Superior temporal gyrus (tissue), 1 donor: ENCODE measurements around the gene PEX5.
"Not testable (repeated sequence)": the region's sequence is repeated elsewhere in the genome, so short reads cannot be mapped to it uniquely, and the experiment has no call there.

ENCODE experiments used
- DNase-seq: peaks from one replicate; pipeline ENCODE4 v3.0.0-alpha.2; 2016; ENCODE audit errors: extremely low spot score

The PEX5 gene

DNA sequence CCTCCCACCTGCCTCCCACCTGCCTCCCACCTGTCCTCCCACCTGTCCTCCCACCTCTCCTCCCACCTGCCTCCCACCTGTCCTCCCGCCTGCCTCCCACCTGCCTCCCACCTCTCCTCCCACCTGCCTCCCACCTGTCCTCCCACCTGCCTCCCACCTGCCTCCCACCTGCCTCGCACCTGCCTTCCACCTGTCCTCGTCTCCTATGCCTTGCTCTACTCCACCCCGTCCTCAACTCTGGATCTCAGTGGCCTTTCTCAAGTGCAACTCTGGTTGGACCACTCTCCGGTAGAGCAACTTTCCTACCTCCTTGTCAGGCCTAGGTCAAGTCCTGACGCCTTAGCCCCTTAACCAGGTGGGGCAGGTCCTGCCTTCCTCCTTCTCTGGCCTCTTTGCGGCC lies 29.3 kb upstream of the PEX5 start:
- DNase-seq, result no peak

DNA sequence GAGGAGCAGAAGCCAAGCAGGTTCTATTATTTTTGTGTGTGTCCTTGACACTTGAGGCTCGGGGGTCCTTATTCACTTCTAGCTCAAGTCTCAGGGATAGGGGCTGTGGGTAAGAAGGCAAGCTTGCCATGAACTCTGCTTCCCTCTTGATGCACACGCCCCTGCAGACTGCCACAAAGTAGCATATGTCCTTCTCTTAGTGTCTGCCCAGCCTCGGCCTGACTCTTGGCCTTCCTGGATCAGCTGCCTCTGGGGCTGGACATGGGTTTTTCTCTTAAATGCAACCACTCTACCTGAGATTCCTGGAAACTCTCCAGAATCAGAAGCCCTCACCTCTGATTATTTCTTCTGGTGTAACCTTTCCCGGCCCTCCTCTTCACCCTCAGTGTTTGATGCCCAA lies 28.2 kb upstream of the PEX5 start:
- DNase-seq, result no peak

DNA sequence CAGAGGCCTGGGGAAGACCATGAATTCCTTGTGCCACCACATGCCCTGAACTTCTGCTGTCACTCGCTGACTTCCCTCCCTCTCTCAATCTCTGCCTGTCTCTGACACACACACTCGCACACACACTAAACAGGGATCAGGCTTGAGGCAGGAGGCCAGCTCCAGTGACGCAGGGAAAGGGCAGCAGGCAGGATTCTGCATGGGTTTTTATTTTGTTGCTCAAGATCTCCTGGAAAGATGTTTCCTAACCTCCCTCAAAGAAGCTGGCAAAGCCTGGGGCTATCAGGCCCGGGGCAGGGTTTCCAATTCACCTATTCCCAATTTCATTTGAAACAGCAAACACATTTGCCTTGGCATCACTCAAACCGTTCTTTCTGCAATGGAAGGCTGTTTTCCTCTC lies 27.7 kb upstream of the PEX5 start:
- no peak for DNase-seq

DNA sequence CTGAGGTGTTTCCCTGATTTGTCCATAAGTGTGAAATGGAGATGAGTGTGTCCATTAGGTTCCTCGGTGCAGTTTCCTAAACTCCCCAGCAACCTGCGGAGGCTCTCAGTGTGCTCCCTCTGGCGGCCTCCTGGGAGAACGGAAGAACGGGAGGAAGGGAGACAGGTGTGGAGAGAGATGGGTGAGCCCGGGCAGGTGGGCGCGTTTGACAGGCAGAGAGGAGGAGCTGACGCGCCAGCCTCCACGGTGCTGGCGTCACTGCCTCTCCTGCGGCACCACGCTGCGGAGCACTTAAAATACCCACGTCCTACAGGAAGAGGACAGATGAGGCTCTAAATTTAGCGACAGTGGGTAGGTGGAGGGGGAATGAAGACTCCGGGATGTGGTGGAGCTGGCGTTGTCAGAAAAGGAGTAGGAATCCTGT lies 26.8 kb upstream of the PEX5 start:
- DNase-seq, result peak; percentile 40

DNA sequence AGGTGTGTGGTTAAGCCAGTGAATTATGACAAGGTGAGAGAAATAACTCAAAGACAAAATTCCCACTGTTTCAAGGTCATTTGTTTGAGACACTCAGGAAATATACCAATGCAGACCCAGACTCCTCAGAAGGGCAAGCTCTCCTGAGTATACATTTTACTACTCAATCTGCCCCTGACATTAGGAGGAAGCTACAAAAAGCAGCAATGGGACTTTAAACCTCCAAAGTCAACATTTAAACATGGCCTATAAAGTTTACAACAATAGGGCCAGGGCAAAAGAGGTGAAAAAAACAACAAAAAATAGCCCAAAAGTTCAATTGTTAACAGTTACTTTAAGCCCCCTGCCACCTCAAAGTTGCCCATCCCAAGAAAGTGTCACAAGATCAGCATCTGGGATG lies 19.5 kb upstream of the PEX5 start:
- DNase-seq, result no peak

DNA sequence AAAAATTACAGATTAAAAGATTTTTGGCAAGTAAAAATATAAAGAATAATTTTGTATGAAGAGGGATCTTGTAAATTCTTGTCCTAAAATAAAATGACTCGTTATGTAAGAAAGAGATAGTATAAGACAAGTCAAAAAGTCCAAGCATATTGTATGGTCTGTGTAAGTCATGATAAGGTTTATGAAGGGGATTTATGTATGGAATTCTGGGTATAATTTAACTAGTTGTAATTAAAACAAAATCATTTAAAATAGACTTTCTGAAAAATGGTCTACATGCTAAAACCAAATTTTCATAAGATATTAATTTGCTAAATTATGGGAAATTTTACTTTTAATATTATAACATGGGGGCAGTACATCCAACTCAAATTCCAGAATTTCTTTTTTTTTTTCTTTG lies 17.6 kb upstream of the PEX5 start:
- DNase-seq, result no peak

DNA sequence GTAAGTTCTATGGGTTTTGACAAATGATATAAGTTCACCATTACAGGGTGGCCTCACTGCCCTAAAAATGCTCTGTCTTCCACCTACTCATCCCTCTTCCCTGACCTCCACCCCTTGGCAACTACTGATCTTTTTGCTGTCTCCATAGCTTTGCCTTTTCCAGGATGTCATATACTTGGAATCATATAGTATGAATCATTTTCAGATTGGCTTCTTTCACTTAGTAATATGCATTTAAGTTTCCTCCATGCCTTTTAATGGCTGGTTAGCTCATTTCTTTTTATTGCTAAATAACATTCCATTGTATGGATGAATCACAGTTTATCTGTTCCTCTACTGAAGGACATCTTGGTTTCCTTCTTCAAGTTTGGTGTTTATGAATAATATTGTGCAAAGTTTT lies 14.0 kb upstream of the PEX5 start:
- DNase-seq, result no peak

DNA sequence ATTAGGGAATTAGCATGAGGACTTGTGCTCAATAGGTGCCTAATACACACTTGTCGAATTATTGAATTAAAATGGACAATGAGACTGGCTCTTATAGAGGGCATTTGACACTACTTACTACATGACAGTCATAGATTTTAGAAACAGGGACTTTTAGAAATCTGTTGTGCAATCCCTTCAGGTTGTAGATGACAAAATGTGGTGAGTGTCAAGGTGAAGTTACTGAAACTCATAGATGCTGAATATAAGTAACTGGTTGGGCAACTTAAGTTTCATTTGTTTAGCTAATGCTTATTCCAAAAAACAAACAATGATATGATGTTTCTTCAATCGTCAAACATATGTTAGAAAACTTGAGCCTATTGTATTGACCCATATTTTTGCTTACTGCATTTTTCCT lies 12.9 kb upstream of the PEX5 start:
- DNase-seq, result no peak

DNA sequence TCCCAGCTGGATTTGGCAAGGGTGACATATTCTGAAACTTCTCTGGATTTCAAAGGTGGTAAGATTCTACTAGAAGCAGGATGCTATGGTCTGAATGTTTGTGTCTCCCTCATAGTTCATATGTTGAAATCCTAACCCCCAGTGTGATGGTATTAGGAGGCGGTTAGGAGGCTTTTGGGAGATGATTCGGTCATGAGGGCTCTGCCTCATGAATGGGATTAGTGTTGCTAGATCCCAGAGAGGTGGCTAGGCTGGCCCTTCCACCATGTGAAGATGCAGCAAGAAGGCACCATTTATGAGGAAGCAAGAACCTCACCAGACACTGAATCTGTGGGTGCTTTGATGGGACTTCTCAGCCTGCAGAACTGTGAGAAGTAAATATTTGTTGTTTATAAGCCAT lies 11.0 kb upstream of the PEX5 start:
- DNase-seq, result no peak

DNA sequence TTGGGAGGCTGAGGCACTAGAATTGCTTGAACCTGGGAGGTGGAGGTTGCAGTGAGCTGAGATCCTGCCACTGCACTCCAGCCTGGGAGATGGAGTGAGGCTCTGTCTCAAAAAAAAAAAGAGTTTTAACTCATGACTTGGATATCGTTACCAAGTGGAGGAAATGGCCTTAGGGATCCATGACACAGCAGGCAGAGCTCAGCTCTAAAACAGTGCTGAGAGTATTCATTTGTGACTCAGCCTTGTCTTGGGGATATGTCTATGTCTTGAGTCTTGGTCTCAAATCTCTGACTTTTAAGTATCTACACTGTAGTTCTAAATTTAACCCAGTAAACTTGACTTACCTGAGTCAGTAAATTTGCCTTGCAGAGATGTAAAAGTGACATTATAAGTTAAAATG lies 8.8 kb upstream of the PEX5 start:
- DNase-seq, result no peak

DNA sequence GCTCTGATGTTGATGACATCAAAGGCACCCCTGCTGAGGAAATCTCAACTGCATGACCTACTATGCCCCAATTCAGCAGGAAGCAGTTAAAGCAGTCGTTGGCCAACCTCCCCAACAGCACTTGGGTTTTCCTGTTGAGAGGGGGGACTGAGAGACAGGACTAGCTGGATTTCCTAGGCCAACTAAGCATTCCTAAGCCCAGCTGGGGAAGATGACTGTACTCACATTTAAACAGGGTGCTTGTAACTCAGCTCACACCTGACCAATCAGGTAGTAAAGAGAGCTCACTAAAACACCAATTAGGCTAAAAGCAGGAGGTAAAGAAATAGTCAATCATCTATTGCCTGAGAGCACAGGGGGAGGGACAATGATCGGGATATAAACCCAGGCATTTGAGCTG lies 3.4 kb upstream of the PEX5 start:
- not testable (repeated sequence) for DNase-seq

DNA sequence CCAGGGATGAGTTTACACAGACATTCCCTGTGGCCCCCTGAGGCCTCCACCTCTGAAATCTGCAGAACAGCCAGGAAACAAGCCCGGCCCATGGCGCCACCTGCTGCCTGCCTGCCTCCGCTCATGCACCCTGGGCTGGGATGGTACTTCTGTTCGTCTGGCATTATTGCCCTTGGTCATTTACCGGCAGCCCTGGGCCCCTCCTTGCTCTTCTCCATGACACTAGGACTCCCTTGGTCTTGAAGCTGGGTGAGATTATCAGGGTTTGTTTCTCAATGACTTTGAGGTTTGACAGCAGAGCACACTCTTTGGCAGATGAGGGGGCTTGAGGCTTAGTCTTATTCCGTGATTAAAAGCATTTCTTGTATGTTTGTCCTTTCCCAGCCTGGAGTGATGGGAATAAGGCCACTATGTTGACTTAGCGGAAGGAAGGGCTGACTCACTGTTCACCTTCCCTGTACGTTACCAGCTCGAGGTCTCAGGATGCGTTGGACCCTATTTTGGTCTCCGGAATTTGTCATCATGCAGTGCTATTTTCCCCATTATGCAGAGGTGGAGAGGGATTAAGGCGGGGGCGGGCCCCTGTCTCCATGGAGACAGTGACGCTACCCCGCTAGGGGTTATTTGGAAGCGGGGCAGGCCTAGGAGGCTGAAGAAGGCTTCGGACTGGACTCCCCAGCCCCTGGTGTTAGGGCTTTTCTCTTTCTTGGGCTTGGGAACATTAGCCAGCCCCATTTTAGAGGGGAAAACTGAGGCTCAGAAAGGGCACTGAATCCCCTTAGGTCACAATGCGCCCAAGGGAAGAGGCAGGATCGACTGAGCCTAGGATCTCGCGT lies 706 bp upstream of the PEX5 start:
- peak; percentile 80 for DNase-seq

DNA sequence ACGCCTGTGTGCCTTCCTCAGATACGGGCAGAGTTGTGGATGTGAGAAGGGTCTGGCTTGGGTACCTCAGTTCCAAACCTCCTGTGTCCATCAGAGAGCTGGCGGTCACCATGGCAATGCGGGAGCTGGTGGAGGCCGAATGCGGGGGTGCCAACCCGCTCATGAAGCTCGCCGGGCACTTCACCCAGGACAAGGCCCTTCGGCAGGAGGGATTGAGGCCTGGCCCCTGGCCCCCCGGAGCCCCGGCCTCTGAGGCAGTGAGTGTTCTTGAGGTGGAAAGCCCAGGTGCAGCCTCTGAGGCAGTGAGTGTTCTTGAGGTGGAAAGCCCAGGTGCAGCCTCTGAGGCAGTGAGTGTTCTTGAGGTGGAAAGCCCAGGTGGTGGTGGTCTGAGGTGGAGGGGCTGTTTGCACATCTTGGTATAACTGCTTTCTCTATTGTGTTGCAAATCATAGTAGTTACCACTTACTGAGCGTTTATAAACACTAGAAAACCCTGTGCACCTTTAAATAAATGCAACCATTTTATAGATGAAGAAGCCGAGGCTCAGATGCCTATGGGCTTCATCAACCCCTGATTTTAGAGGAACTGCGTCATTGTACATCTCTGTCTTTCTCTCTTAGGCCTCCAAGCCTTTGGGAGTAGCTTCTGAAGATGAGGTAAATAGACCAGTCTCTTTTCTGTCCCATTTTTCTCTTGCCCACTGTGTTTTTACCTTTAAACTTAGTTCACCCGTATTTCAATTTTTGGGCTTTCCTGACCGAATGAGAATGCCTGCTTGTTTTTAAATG lies 976 bp downstream of the PEX5 start:
- peak; percentile 24 for DNase-seq

DNA sequence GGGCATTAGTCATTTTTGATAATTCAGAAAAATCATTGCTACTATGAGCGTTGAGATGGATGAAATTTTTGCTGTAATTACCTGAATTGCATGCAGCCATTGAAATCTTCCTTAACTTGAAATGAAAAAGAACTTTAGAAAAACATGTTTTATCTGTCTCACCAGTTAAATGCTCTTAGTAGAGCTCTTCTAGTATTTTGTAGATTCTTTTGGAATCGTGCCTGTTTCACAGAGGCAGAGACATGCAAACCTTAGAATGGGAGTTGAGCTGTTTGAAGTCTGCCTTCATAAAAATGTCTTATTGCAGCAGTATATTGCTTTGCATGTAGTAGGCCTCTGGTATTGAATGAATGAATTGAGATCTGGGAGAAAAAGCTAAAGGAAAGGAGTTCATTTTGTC lies 4.2 kb downstream of the PEX5 start:
- DNase-seq, result peak; percentile 13

DNA sequence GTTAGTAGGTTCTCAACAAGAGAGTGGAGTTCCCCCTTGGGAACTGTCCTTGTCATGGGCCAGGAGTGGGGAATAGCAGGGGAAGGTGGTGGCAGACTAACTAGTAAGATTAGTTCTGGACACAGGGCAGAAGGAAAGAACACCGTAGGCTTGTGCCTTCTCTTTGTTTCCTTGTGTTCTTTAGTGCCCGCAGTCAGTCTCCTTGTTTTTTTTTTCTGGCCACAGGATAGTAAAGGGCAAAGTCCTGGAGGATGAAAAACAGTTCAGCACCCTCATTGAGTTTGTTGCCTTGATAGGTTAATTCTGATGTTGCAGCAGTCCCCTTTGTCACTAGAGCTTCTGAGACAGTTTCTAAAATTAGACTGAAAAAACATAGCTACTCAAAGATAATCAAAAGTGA lies 8.4 kb downstream of the PEX5 start:
- DNase-seq, result no peak

DNA sequence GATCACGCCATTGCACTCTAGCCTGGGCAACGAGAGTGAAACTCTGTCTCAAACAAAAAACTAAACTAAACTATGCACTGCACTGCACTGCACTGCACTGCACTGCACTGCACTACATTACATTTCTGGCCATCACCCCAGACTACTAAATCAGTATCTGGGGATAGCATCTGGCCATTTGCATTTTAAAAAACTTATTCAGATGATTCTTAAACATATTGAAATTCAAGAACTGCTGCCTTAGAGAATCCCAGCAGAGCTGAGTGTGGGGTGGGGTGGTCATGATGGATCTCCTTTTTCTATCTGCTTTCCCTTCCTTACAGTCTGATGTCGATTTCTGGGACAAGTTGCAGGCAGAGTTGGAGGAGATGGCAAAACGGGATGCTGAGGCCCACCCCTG lies 13.6 kb downstream of the PEX5 start:
- no peak for DNase-seq

DNA sequence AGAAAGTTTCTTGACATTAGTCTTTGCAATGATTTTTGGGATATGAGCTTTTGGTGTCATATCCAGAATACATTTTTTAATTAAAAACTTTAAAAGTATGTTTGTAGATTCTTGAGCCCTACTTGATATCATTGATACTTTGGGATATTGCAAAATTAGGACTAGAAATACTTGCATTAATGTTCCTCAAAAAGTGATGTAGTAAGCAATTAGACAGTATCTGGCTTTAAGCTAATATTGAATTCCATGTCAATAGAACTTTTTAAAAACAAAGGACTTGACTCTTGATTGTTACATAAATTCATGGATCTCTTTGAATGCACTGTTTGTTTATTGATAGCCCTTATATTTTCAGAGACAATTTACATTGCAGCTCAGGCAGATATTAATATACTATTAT lies 15.6 kb downstream of the PEX5 start:
- DNase-seq, result no peak

DNA sequence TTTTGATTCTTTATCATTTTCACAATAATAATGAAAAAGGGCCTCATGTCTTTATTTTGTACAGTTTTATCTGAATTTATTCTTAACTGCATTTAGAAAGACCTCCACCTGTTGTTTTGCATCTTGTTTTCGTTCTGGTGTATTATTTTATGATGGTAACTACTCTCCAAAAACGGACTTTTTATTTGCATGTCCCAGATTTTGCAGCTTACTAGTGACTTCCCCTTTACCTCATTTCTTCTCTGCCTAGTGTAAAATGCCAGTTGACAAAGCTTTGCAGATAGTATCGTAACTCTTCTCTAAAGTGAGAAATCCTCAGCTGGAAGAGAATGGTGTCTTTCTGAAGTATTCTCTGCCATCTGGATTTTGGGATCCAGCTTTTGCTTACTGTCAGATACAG lies 17.2 kb downstream of the PEX5 start:
- DNase-seq, result no peak

DNA sequence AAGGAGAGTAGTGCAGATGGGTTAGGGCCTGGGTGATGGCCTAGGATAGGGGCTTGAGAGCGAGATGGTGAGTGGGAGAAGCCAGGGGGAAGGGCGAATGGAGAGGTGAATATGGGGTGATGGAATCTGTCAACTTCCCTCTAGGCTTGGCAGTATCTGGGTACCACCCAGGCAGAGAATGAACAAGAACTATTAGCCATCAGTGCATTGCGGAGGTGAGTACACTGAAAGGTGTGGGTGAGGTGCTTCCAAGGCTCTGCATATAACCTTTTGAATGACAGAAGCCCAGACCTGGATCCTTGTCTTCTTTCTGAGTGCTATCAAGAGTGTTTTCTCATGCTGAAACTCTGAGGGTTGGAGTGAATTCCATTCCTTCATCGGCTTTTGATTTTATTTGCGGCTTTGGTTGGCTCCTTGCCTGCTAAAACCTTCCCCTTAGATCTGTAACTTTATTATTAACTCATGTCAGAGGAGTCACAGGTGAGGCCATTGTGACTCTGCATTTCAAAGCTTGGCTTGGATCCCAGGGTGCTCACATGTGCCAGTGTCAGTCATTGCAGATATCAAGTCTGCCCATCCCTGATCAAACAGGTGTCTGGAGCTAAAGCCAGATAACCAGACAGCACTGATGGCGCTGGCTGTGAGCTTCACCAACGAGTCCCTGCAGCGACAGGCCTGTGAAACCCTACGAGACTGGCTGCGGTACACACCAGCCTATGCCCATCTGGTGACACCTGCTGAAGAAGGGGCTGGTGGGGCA lies 18.6 kb downstream of the PEX5 start:
- DNase-seq, result no peak

DNA sequence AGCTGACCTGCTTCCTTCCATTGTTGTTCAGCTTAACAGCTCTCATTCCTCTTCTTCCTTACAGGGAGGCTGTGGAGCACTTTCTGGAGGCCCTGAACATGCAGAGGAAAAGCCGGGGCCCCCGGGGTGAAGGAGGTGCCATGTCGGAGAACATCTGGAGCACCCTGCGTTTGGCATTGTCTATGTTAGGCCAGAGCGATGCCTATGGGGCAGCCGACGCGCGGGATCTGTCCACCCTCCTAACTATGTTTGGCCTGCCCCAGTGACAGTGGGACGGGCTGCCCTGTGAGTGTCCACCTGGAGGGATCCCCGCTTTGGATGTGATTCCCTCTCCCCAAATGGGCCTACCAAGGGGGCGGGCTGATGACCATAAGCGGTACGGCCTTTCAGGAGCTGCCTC lies 20.5 kb downstream of the PEX5 start:
- DNase-seq, result no peak

DNA sequence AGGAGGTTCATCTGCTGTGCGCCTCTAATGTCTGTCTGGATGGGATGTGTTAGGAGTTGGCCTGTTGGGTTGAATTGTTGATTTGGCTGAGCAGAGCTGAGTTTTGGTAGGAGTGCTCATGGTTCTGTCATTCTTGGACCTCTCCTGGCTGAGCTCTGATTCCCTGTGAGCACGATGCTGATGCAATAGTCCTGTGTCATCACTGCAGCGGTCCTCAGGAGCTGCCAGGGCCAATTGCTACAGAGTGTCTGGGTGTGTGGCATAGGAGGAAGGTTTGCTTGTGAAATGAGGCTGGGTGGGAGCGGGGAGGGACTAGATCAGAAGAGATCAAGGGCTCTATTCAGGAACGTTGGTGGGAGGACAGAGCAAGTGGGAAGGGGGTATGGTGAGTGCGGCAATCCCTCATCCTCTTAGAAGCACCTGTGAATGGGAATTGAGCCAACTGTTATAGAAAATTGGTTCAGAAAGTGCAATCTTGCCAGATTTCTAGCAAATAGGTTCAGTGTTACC lies 21.2 kb downstream of the PEX5 start:
- DNase-seq, result no peak

DNA sequence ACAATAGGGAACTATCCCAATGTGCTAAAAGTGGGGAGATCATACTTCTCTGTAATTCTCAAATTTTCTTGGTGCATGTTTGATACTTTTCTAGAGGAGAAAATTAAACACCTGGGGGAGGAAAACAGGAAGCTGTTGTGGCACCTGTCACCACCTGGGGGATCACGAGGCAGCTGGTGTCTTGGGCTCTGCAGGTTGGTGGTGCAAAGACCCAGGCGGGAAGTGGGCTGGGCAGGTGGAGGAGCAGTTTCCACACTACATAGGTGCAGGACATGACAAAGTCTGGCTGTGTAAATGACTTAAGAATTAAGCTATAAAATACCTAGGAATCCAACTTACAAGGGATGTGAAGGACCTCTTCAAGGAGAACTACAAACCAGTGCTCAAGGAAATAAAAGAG lies 23.2 kb downstream of the PEX5 start:
- no peak for DNase-seq
